Measurements from ENCODE around the gene PMF1. TPM values are rescaled to one million over a fixed set of nuclear protein-coding genes. Genes with fewer than 3 reads are reported as not detected.
A peak's percentile ranks its signal among the peaks of the same experiment; 100 is the strongest.

Gene PMF1
- total and polyA plus RNA-seq, 2 of the 13 experiments (the other 11 are each of a cell fraction or from before 2014, with no cell fraction given), result 72.5 to 89.0 TPM

GRCh38 chr1:156282479-156283222, 69.8 kb downstream of the PMF1 start, which contains the start of gene SMG5 (continued):
- TF ChIP-seq PRDM10 (CRISPR knock-in tag; IDR thresholded peaks at IDR 0.05; ENCODE audit: low read depth) (0 out of 2 replicates have a peak, but pooled peaks have one; percentile 53), CENPT (CRISPR knock-in tag; IDR thresholded peaks at IDR 0.05; ENCODE audit: low read depth) (peak; percentile 48; the same call in 1 of the 2 replicates), ZFP90 (CRISPR knock-in tag; IDR thresholded peaks at IDR 0.05; ENCODE audit: borderline replicate concordance) (peak; percentile 65; the same call in 1 of the 2 replicates), NR2F1 (CRISPR knock-in tag; IDR thresholded peaks at IDR 0.05) (no peak), GATAD2A (CRISPR knock-in tag; IDR thresholded peaks at IDR 0.05) (peak; percentile 82), JARID2 (CRISPR knock-in tag; IDR thresholded peaks at IDR 0.05; ENCODE audit: insufficient replicate concordance) (peak; percentile 85), KMT2B (CRISPR knock-in tag; IDR thresholded peaks at IDR 0.05) (peak; percentile 86), MXI1 (IDR thresholded peaks at IDR 0.05; ENCODE audit: borderline replicate concordance, low read depth, low read length) (peak; percentile 93), ONECUT2 (CRISPR knock-in tag; IDR thresholded peaks at IDR 0.05) (0 out of 2 replicates have a peak, but pooled peaks have one; percentile 22), SAP130 (CRISPR knock-in tag; IDR thresholded peaks at IDR 0.05; ENCODE audit: low read depth) (peak; percentile 97), SETDB1 (CRISPR knock-in tag; IDR thresholded peaks at IDR 0.05; ENCODE audit: borderline replicate concordance) (no peak), ZNF619 (CRISPR knock-in tag; IDR thresholded peaks at IDR 0.05) (peak; percentile 10; the same call in 1 of the 2 replicates), TP53 (CRISPR knock-in tag; conservative IDR thresholded peaks at IDR 0.05) (peak; percentile 69; the same call in 1 of the 2 replicates), RFXANK (CRISPR knock-in tag; IDR thresholded peaks at IDR 0.05) (peak; percentile 74; the same call in 1 of the 2 replicates), DNMT1 (CRISPR knock-in tag; IDR thresholded peaks at IDR 0.05) (peak; percentile 73; the same call in 1 of the 2 replicates), RBM39 (IDR thresholded peaks at IDR 0.05; ENCODE audit: low read depth, low read length, poor library complexity, severe bottlenecking) (peak; percentile 89), CC2D1A (CRISPR knock-in tag; IDR thresholded peaks at IDR 0.05) (no peak; the same call in 1 of the 2 replicates), ZNF773 (CRISPR knock-in tag; IDR thresholded peaks at IDR 0.05; ENCODE audit: borderline replicate concordance) (0 out of 2 replicates have a peak, but pooled peaks have one; percentile 13), ZNF841 (CRISPR knock-in tag; IDR thresholded peaks at IDR 0.05; ENCODE audit: borderline replicate concordance) (no peak)
- TF ChIP-seq, protein P1, sequence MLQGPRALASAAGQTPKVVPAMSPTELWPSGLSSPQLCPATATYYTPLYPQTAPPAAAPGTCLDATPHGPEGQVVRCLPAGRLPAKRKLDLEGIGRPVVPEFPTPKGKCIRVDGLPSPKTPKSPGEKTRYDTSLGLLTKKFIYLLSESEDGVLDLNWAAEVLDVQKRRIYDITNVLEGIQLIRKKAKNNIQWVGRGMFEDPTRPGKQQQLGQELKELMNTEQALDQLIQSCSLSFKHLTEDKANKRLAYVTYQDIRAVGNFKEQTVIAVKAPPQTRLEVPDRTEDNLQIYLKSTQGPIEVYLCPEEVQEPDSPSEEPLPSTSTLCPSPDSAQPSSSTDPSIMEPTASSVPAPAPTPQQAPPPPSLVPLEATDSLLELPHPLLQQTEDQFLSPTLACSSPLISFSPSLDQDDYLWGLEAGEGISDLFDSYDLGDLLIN (CRISPR knock-in tag; IDR thresholded peaks at IDR 0.05; ENCODE audit: borderline replicate concordance), result no peak
- TF ChIP-seq, protein P2, sequence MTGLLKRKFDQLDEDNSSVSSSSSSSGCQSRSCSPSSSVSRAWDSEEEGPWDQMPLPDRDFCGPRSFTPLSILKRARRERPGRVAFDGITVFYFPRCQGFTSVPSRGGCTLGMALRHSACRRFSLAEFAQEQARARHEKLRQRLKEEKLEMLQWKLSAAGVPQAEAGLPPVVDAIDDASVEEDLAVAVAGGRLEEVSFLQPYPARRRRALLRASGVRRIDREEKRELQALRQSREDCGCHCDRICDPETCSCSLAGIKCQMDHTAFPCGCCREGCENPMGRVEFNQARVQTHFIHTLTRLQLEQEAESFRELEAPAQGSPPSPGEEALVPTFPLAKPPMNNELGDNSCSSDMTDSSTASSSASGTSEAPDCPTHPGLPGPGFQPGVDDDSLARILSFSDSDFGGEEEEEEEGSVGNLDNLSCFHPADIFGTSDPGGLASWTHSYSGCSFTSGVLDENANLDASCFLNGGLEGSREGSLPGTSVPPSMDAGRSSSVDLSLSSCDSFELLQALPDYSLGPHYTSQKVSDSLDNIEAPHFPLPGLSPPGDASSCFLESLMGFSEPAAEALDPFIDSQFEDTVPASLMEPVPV (CRISPR knock-in tag; IDR thresholded peaks at IDR 0.05), result no peak
- TF ChIP-seq, protein P3, sequence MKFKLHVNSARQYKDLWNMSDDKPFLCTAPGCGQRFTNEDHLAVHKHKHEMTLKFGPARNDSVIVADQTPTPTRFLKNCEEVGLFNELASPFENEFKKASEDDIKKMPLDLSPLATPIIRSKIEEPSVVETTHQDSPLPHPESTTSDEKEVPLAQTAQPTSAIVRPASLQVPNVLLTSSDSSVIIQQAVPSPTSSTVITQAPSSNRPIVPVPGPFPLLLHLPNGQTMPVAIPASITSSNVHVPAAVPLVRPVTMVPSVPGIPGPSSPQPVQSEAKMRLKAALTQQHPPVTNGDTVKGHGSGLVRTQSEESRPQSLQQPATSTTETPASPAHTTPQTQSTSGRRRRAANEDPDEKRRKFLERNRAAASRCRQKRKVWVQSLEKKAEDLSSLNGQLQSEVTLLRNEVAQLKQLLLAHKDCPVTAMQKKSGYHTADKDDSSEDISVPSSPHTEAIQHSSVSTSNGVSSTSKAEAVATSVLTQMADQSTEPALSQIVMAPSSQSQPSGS (CRISPR knock-in tag; IDR thresholded peaks at IDR 0.05), result peak; percentile 73; the same call in 1 of the 2 replicates

All from HepG2 (cell line).